ENCODE results near the gene PCDHA11.
A peak's percentile ranks its signal among the peaks of the same experiment; 100 is the strongest.
"Not testable (repeated sequence)": the region's sequence is repeated elsewhere in the genome, so short reads cannot be mapped to it uniquely, and the experiment has no call there.

Gene PCDHA11

DNA sequence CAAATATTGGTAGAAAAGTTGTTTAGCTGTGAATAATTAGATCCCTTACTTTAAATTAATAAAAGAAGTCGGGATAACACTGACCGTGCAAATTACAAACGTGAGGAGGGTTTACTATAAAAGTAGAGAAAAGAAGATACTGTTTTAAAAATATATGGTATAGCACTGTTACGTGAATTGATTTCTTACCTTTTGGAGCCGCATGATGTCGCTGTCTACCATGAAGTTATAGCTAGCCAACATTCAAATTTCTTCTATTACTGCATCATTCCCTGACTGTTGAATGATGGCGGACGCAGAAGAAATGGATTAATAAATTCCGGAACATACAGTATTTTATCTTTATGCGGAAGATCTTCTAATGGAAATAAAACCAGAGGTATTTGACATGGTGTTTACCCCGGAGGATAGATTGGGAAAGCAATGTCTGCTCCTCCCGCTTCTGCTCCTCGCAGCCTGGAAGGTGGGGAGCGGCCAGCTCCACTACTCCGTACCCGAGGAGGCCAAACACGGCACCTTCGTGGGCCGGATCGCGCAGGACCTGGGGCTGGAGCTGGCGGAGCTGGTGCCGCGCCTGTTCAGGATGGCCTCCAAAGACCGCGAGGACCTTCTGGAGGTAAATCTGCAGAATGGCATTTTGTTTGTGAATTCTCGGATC is 40.9 kb upstream of the PCDHA11 start, which contains the start of gene PCDHA6:
TSS of gene PCDHA6 (plus strand) at position 257 of the 658 bp plus-strand sequence. CDS start at position 389, 132 bp downstream.
- TF ChIP-seq, protein P1, sequence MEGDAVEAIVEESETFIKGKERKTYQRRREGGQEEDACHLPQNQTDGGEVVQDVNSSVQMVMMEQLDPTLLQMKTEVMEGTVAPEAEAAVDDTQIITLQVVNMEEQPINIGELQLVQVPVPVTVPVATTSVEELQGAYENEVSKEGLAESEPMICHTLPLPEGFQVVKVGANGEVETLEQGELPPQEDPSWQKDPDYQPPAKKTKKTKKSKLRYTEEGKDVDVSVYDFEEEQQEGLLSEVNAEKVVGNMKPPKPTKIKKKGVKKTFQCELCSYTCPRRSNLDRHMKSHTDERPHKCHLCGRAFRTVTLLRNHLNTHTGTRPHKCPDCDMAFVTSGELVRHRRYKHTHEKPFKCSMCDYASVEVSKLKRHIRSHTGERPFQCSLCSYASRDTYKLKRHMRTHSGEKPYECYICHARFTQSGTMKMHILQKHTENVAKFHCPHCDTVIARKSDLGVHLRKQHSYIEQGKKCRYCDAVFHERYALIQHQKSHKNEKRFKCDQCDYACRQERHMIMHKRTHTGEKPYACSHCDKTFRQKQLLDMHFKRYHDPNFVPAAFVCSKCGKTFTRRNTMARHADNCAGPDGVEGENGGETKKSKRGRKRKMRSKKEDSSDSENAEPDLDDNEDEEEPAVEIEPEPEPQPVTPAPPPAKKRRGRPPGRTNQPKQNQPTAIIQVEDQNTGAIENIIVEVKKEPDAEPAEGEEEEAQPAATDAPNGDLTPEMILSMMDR (IDR thresholded peaks at IDR 0.05; ENCODE audit: unreplicated experiment in 3 of 3): peak; percentile 43 to 49 (median 47)
- H3K27me3 Mint-ChIP-seq (ENCODE audit: low read depth): no peaks in the 10 kb centered on the region
- H3K4me3 Mint-ChIP-seq: peak within 1 kb of the TSS; percentile 86 to 93 (median 91)
- H3K9me3 Mint-ChIP-seq: peaks cover 52% of the 10 kb centered on the region
- H3K36me3 Mint-ChIP-seq (ENCODE audit: low read depth): peaks cover 79% of the 10 kb centered on the region
- H3K4me1 Mint-ChIP-seq: peaks cover 10% of the 10 kb centered on the region
- peak within 1 kb of the TSS; percentile 80 to 96 (median 93) for H3K27ac Mint-ChIP-seq

DNA sequence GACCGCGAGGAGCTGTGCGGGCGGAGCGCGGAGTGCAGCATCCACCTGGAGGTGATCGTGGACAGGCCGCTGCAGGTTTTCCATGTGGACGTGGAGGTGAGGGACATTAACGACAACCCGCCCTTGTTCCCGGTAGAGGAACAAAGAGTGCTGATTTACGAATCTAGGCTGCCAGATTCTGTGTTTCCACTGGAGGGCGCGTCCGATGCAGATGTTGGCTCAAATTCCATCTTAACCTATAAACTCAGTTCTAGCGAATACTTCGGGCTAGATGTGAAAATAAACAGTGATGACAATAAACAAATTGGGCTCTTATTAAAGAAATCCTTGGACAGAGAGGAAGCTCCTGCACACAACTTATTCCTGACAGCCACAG is 40.4 kb upstream of the PCDHA11 start:
- TF ChIP-seq, protein P1 (IDR thresholded peaks at IDR 0.05; ENCODE audit: unreplicated experiment in 3 of 3): peak; percentile 23 to 40 (median 26)
- H3K4me1 Mint-ChIP-seq: peaks cover 10% of the 10 kb centered on the region
- H3K27me3 Mint-ChIP-seq (ENCODE audit: low read depth): no peaks in the 10 kb centered on the region
- peak overlapping the region; percentile 80 to 96 (median 93) for H3K27ac Mint-ChIP-seq
- peaks cover 55% of the 10 kb centered on the region for H3K9me3 Mint-ChIP-seq
- peaks cover 81% of the 10 kb centered on the region for H3K36me3 Mint-ChIP-seq (ENCODE audit: low read depth)
- H3K4me3 Mint-ChIP-seq: peak overlapping the region; percentile 86 to 93 (median 91)

DNA sequence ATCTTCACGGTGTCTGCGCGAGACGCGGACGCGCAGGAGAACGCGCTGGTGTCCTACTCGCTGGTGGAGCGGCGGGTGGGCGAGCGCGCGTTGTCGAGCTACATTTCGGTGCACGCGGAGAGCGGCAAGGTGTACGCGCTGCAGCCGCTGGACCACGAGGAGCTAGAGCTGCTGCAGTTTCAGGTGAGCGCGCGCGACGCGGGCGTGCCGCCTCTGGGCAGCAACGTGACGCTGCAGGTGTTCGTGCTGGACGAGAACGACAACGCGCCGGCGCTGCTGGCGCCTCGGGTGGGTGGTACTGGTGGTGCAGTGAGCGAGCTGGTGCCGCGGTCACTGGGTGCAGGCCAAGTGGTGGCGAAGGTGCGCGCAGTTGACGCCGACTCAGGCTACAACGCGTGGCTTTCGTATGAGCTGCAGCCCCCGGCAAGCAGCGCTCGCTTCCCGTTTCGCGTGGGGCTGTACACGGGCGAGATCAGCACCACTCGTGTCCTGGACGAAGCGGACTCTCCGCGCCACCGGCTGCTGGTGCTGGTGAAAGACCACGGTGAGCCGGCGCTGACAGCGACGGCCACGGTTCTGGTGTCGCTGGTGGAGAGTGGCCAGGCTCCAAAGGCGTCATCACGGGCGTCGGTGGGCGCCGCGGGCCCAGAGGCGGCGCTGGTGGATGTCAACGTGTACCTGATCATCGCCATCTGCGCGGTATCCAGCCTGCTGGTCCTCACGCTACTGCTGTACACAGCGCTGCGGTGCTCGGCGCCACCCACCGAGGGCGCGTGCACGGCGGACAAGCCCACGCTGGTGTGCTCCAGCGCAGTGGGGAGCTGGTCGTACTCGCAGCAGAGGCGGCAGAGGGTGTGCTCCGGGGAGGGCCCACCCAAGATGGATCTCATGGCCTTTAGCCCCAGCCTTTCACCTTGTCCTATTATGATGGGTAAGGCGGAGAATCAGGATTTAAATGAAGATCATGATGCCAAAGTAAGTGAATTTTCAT is 39.0 kb upstream of the PCDHA11 start:
- H3K4me1 Mint-ChIP-seq: peaks cover 10% of the 10 kb centered on the region
- peaks cover 58% of the 10 kb centered on the region for H3K9me3 Mint-ChIP-seq
- H3K27ac Mint-ChIP-seq; H3K27me3 Mint-ChIP-seq (ENCODE audit: low read depth); H3K4me3 Mint-ChIP-seq: not testable (repeated sequence)
- peaks cover 88% of the 10 kb centered on the region for H3K36me3 Mint-ChIP-seq (ENCODE audit: low read depth)

DNA sequence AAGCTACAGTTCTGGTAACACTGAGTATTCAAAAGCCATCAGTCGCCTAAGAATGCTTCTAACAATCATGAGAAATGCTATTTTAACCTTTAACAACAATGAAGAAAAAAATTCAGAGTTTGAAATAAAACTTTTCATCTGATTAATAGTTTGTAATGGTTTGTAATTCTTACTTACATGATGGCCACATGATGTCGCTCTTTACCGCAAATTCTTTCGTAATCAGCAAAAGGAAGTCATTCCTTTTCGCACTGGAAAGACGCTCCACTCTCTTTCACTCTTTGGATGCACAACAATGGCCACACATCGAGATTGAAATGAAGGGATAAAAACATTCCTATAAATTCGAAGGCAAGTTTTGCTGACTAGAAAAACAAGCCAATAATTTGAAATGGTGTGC is 34.8 kb upstream of the PCDHA11 start, which contains the start of gene PCDHA7:
TSS of gene PCDHA7 (plus strand) at position 277 of the 400 bp plus-strand sequence. CDS start at position 392, 115 bp downstream.
- H3K27me3 Mint-ChIP-seq (ENCODE audit: low read depth): no peaks in the 10 kb centered on the region
- peaks cover 85% of the 10 kb centered on the region for H3K36me3 Mint-ChIP-seq (ENCODE audit: low read depth)
- no peaks in the 10 kb centered on the region for H3K4me1 Mint-ChIP-seq
- no peak within 1 kb of the TSS for H3K27ac Mint-ChIP-seq
- H3K9me3 Mint-ChIP-seq: peaks cover 53% of the 10 kb centered on the region
- TF ChIP-seq, protein P1 (IDR thresholded peaks at IDR 0.05; ENCODE audit: unreplicated experiment in 3 of 3): no peak
- H3K4me3 Mint-ChIP-seq: no peak within 1 kb of the TSS

DNA sequence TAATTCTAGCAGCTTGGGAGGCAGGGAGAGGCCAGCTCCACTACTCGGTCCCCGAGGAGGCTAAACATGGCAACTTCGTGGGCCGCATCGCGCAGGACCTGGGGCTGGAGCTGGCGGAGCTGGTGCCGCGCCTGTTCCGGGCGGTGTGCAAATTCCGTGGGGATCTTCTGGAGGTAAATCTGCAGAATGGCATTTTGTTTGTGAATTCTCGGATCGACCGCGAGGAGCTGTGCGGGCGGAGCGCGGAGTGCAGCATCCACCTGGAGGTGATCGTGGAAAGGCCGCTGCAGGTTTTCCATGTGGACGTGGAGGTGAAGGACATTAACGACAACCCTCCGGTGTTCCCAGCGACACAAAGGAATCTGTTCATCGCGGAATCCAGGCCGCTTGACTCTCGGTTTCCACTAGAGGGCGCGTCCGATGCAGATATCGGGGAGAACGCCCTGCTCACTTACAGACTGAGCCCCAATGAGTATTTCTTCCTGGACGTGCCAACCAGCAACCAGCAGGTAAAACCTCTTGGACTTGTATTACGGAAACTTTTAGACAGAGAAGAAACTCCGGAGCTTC is 34.2 kb upstream of the PCDHA11 start:
- not testable (repeated sequence) for H3K27ac Mint-ChIP-seq; H3K4me1 Mint-ChIP-seq; H3K4me3 Mint-ChIP-seq; H3K27me3 Mint-ChIP-seq (ENCODE audit: low read depth)
- peaks cover 84% of the 10 kb centered on the region for H3K36me3 Mint-ChIP-seq (ENCODE audit: low read depth)
- H3K9me3 Mint-ChIP-seq: peaks cover 52% of the 10 kb centered on the region

DNA sequence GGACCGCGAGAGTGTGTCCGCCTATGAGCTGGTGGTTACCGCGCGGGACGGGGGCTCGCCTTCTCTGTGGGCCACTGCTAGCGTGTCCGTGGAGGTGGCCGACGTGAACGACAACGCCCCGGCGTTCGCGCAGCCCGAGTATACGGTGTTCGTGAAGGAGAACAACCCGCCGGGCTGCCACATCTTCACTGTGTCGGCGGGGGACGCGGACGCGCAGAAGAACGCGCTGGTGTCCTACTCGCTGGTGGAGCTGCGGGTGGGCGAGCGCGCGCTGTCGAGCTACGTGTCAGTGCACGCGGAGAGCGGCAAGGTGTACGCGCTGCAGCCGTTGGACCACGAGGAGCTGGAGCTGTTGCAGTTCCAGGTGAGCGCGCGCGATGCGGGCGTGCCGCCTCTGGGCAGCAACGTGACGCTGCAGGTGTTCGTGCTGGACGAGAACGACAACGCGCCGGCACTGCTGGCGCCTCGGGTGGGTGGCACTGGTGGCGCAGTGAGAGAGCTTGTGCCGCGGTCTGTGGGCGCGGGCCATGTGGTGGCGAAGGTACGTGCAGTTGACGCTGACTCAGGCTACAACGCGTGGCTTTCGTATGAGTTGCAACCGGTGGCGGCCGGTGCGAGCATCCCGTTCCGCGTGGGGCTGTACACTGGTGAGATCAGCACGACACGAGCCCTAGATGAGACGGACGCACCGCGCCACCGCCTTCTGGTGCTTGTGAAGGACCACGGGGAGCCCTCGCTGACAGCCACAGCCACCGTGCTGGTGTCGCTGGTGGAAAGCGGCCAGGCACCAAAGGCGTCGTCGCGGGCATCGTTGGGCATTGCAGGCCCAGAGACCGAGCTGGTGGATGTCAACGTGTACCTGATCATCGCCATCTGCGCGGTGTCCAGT is 32.9 kb upstream of the PCDHA11 start:
- peaks cover 89% of the 10 kb centered on the region for H3K36me3 Mint-ChIP-seq (ENCODE audit: low read depth)
- TF ChIP-seq, protein P1 (IDR thresholded peaks at IDR 0.05; ENCODE audit: unreplicated experiment in 3 of 3): no peak

More for the DNA sequence above, 32.9 kb upstream of the PCDHA11 start:
- H3K4me3 Mint-ChIP-seq: no peak overlapping the region
- no peaks in the 10 kb centered on the region for H3K27me3 Mint-ChIP-seq (ENCODE audit: low read depth)
- H3K4me1 Mint-ChIP-seq: no peaks in the 10 kb centered on the region
- H3K27ac Mint-ChIP-seq: no peak overlapping the region
- peaks cover 61% of the 10 kb centered on the region for H3K9me3 Mint-ChIP-seq
